Measurements from ENCODE around the gene CPLX4.

CPLX4 gene

GRCh38 chr18:59249199-59249774 is 69.2 kb downstream of the CPLX4 start:
- no peak overlapping the region for H3K4me3 ChIP-seq (ENCODE audit: insufficient read length, low read depth)
- no peak for TF ChIP-seq YY1 (IDR thresholded peaks at IDR 0.05; ENCODE audit: insufficient read depth, insufficient read length)
- TF ChIP-seq ZNF274 (IDR thresholded peaks at IDR 0.05; ENCODE audit: low read depth, low read length), result no peak
- TF ChIP-seq SUZ12 (IDR thresholded peaks at IDR 0.05; ENCODE audit: extremely low read depth, insufficient read depth, insufficient read length), result no peak
- peak; percentile 30 for DNase-seq (ENCODE audit: low read depth, low spot score)
- no peak overlapping the region for H3K9ac ChIP-seq (ENCODE audit: insufficient read length, low read depth)
- H3K4me1 ChIP-seq (ENCODE audit: insufficient read depth, insufficient read length), result no peaks in the 10 kb centered on the region
- no peaks in the 10 kb centered on the region for H3K27me3 ChIP-seq (ENCODE audit: insufficient read depth, insufficient read length)
- no peaks in the 10 kb centered on the region for H3K36me3 ChIP-seq (ENCODE audit: insufficient read depth, insufficient read length, low read length)
- no peaks in the 10 kb centered on the region for H3K9me3 ChIP-seq (ENCODE audit: insufficient read depth, low read length)

- H3K36me3 ChIP-seq (ENCODE audit: insufficient read depth, insufficient read length, low read length), result no peaks in the 10 kb centered on the region
- H3K4me1 ChIP-seq (ENCODE audit: insufficient read depth, insufficient read length), result no peaks in the 10 kb centered on the region
- H3K9ac ChIP-seq (ENCODE audit: insufficient read length, low read depth), result no peak overlapping the region
- no peaks in the 10 kb centered on the region for H3K9me3 ChIP-seq (ENCODE audit: insufficient read depth, low read length)
- no peaks in the 10 kb centered on the region for H3K27me3 ChIP-seq (ENCODE audit: insufficient read depth, insufficient read length)
- DNase-seq (ENCODE audit: low read depth, low spot score), result no peak
- no peak for TF ChIP-seq SUZ12 (IDR thresholded peaks at IDR 0.05; ENCODE audit: extremely low read depth, insufficient read depth, insufficient read length)
- TF ChIP-seq ZNF274 (IDR thresholded peaks at IDR 0.05; ENCODE audit: low read depth, low read length), result no peak
- no peak for TF ChIP-seq YY1 (IDR thresholded peaks at IDR 0.05; ENCODE audit: insufficient read depth, insufficient read length)
- H3K4me3 ChIP-seq (ENCODE audit: insufficient read length, low read depth), result no peak overlapping the region
Observed at GRCh38 chr18:59246796-59247195, 71.7 kb downstream of the CPLX4 start.

All from NT2/D1 (cell line).